ENCODE measurements around the gene PATE4.

PATE4 gene

DNA sequence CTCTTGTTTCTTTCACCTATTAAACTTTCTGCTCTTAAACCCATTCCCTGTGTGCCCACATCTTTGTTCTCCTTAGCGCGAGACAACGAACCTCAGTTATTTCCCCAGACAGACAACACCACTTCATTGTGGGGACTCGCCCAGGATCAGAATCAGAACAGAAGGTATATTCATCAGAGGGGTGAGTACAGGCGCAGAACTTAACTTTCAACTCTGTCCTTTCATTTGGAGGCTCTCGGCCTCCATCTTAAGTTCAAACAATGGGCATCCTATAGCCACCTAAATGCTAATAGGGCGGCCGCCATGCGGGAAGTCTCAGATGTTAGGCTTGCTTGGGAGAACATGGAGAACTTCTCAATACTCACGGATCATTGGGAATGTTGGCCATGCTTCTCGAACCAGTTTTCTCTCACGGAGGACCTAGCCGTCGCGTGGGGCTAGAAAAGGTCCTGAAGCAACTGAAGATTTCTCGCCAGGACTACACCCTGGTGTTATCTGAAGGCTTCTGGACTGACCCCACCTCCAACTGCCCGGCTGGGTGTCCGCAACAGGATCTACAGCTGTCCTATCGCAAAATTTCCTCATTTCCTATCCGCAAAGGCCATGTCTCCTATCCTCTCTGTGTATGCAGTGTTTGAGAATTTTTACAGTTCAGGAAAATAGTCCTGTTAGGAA is 40.9 kb downstream of the PATE4 start:
- no peaks in the 10 kb centered on the region for H4K20me1 ChIP-seq (ENCODE audit: insufficient read depth, low read length)
- no peak overlapping the region for H3K27ac ChIP-seq (ENCODE audit: low read length)
- H3K4me2 ChIP-seq (ENCODE audit: low read depth, low read length) = no peak overlapping the region
- H3K36me3 ChIP-seq (replicated peaks; ENCODE audit: insufficient read depth, low read length) = no peaks in the 10 kb centered on the region
- no peaks in the 10 kb centered on the region for H3F3A ChIP-seq (ENCODE audit: insufficient read depth, low read length)
- H3K9ac ChIP-seq (ENCODE audit: low read length) = no peak overlapping the region
- H3K79me2 ChIP-seq (ENCODE audit: low read length) = no peaks in the 10 kb centered on the region
- H2AFZ ChIP-seq (ENCODE audit: low read length) = no peak overlapping the region
- H3K4me1 ChIP-seq (ENCODE audit: low read length) = no peaks in the 10 kb centered on the region
- DNase-seq = no peak
- H3K9me2 ChIP-seq (replicated peaks; ENCODE audit: insufficient read depth, low read length) = no peaks in the 10 kb centered on the region
- H3K4me3 ChIP-seq (ENCODE audit: low read length) = no peak overlapping the region
- TF ChIP-seq, protein P1, sequence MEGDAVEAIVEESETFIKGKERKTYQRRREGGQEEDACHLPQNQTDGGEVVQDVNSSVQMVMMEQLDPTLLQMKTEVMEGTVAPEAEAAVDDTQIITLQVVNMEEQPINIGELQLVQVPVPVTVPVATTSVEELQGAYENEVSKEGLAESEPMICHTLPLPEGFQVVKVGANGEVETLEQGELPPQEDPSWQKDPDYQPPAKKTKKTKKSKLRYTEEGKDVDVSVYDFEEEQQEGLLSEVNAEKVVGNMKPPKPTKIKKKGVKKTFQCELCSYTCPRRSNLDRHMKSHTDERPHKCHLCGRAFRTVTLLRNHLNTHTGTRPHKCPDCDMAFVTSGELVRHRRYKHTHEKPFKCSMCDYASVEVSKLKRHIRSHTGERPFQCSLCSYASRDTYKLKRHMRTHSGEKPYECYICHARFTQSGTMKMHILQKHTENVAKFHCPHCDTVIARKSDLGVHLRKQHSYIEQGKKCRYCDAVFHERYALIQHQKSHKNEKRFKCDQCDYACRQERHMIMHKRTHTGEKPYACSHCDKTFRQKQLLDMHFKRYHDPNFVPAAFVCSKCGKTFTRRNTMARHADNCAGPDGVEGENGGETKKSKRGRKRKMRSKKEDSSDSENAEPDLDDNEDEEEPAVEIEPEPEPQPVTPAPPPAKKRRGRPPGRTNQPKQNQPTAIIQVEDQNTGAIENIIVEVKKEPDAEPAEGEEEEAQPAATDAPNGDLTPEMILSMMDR (IDR thresholded peaks at IDR 0.05; ENCODE audit: low read length) = no peak
- TF ChIP-seq EZH2 (optimal IDR thresholded peaks at IDR 0.05; ENCODE audit: low read depth, low read length) (no peak), EZH2phosphoT487 (IDR thresholded peaks at IDR 0.05; ENCODE audit: low read length) (no peak)
- H3K27me3 ChIP-seq (replicated peaks; ENCODE audit: insufficient read depth, low read length) = no peaks in the 10 kb centered on the region
- H3K9me3 ChIP-seq (replicated peaks; ENCODE audit: insufficient read depth, low read length) = no peaks in the 10 kb centered on the region

DNA sequence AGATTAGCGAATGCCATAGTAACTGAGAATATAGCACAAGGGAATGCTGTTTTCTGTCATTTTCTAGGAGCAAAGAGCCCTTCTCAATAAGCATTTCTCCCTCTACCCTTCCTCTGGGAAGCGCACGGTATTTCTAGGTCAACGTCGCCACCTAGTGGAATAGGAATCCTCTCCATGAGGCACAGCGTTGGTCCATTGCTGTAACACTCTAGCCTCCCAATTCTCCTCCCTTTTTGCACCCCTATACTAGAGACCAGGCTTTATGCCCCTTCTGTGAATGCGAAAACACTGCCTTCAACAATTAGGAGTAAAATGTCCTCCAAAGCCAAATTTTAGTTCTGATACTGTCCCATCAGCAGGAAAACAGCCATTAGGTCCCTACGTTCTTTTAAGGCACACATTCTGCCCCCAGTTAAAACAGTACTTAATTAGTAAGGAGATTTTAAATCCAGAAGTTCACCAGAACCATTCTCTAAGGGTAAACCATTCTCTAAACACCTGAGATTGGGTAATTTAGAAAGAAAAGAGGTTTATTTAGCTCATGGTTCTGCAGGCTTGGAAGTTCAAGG is 41.5 kb downstream of the PATE4 start:
- Histone ChIP-seq H3K4me3 (ENCODE audit: low read length) (no peak overlapping the region), H3K79me2 (ENCODE audit: low read length) (no peaks in the 10 kb centered on the region), H3K27me3 (replicated peaks; ENCODE audit: insufficient read depth, low read length) (no peaks in the 10 kb centered on the region), H4K20me1 (ENCODE audit: insufficient read depth, low read length) (no peaks in the 10 kb centered on the region), H3K9ac (ENCODE audit: low read length) (no peak overlapping the region), H3F3A (ENCODE audit: insufficient read depth, low read length) (no peaks in the 10 kb centered on the region), H3K4me1 (ENCODE audit: low read length) (no peaks in the 10 kb centered on the region), H3K4me2 (ENCODE audit: low read depth, low read length) (no peak overlapping the region), H2AFZ (ENCODE audit: low read length) (no peak overlapping the region), H3K9me2 (replicated peaks; ENCODE audit: insufficient read depth, low read length) (no peaks in the 10 kb centered on the region), H3K36me3 (replicated peaks; ENCODE audit: insufficient read depth, low read length) (no peaks in the 10 kb centered on the region), H3K27ac (ENCODE audit: low read length) (no peak overlapping the region), H3K9me3 (replicated peaks; ENCODE audit: insufficient read depth, low read length) (no peaks in the 10 kb centered on the region)
- TF ChIP-seq, protein P1 (IDR thresholded peaks at IDR 0.05; ENCODE audit: low read length) = peak; percentile 78
- TF ChIP-seq EZH2 (optimal IDR thresholded peaks at IDR 0.05; ENCODE audit: low read depth, low read length) (no peak), EZH2phosphoT487 (IDR thresholded peaks at IDR 0.05; ENCODE audit: low read length) (no peak)
- DNase-seq = peak; percentile 49

DNA sequence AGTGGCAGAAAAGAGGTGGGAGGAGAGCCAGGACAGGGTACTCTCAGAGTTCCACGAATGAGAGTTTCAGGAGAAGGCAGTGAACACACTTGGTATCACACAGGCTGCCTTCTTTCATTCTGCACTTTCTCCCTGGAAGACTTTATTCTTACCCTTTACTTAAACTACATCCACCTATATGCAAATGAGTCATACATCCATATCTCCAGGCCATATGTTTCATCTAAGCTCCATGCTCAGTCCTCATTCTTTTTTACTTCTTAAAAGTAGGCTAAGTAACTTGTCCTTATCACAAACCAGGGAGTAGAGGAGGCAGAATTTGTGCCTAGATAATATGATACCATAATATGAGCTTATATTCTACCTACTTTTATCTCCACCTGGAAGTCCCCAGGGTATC is 48.2 kb downstream of the PATE4 start:
- H3K4me1 ChIP-seq (ENCODE audit: low read length) = no peaks in the 10 kb centered on the region
- no peaks in the 10 kb centered on the region for H3K27me3 ChIP-seq (replicated peaks; ENCODE audit: insufficient read depth, low read length)
- no peaks in the 10 kb centered on the region for H4K20me1 ChIP-seq (ENCODE audit: insufficient read depth, low read length)
- TF ChIP-seq, protein P1 (IDR thresholded peaks at IDR 0.05; ENCODE audit: low read length) = no peak
- no peak for TF ChIP-seq EZH2 (optimal IDR thresholded peaks at IDR 0.05; ENCODE audit: low read depth, low read length)
- no peak for TF ChIP-seq EZH2phosphoT487 (IDR thresholded peaks at IDR 0.05; ENCODE audit: low read length)
- no peak overlapping the region for H3K4me2 ChIP-seq (ENCODE audit: low read depth, low read length)
- no peaks in the 10 kb centered on the region for H3K9me3 ChIP-seq (replicated peaks; ENCODE audit: insufficient read depth, low read length)
- DNase-seq = no peak
- H3K27ac ChIP-seq (ENCODE audit: low read length) = no peak overlapping the region
- peaks cover 9% of the 10 kb centered on the region; the same call in 1 of the 2 replicates for H3K79me2 ChIP-seq (ENCODE audit: low read length)
- H3K9me2 ChIP-seq (replicated peaks; ENCODE audit: insufficient read depth, low read length) = no peaks in the 10 kb centered on the region
- no peaks in the 10 kb centered on the region for H3F3A ChIP-seq (ENCODE audit: insufficient read depth, low read length)
- no peak overlapping the region for H3K9ac ChIP-seq (ENCODE audit: low read length)
- no peak overlapping the region for H2AFZ ChIP-seq (ENCODE audit: low read length)
- no peak overlapping the region for H3K4me3 ChIP-seq (ENCODE audit: low read length)
- H3K36me3 ChIP-seq (replicated peaks; ENCODE audit: insufficient read depth, low read length) = no peaks in the 10 kb centered on the region

Data from MM.1S (cell line).